IPS-18c (cell line): ENCODE data around the gene TUBA1A.
A peak's percentile ranks its signal among the peaks of the same experiment; 100 is the strongest.
"Not testable (repeated sequence)": the region's sequence is repeated elsewhere in the genome, so short reads cannot be mapped to it uniquely, and the experiment has no call there.

ENCODE experiments used
- H3K4me3 ChIP-seq: 2 replicates; pipeline ENCODE4 v1.7.0; 2013; ENCODE audit warnings: low read depth, mild to moderate bottlenecking, low read length, moderate library complexity; ENCODE audit not compliant: insufficient read depth
- H3K9me3 ChIP-seq: one replicate; pipeline ENCODE4 v1.6.1; 2013; ENCODE audit warnings: mild to moderate bottlenecking, low read length, moderate library complexity; ENCODE audit not compliant: control insufficient read depth, insufficient read depth

Gene TUBA1A

GRCh38 chr12:49188916-49189367, at the start of gene TUBA1A:
Gene TUBA1A, minus strand, starts transcription at chr12:49189080. Its CDS starts 101 bp downstream, at chr12:49188979.
- peak within 1 kb of the TSS; percentile 89 for H3K4me3 ChIP-seq
- peaks cover 2% of the 10 kb centered on the region for H3K9me3 ChIP-seq

- no peak overlapping the region for H3K4me3 ChIP-seq
Measured at GRCh38 chr12:49236423-49236822, 47.5 kb upstream of the TUBA1A start.

GRCh38 chr12:49233842-49234526, 45.1 kb upstream of the TUBA1A start:
- H3K9me3 ChIP-seq, result no peaks in the 10 kb centered on the region
- no peak overlapping the region for H3K4me3 ChIP-seq

More at GRCh38 chr12:49236423-49236822, 47.5 kb upstream of the TUBA1A start:
- H3K9me3 ChIP-seq, result no peaks in the 10 kb centered on the region

- Histone ChIP-seq H3K9me3 (no peaks in the 10 kb centered on the region), H3K4me3 (no peak overlapping the region)
Measured at GRCh38 chr12:49232940-49233841, 44.3 kb upstream of the TUBA1A start.

- H3K9me3 ChIP-seq, result no peaks in the 10 kb centered on the region
- no peak overlapping the region for H3K4me3 ChIP-seq
Measured at GRCh38 chr12:49231878-49232655, 43.2 kb upstream of the TUBA1A start.

- Histone ChIP-seq H3K4me3 (no peak overlapping the region), H3K9me3 (no peaks in the 10 kb centered on the region)
Measured at GRCh38 chr12:49230805-49231194, 41.9 kb upstream of the TUBA1A start.

- Histone ChIP-seq H3K9me3 (no peaks in the 10 kb centered on the region), H3K4me3 (no peak overlapping the region)
Measured at GRCh38 chr12:49230176-49230804, 41.4 kb upstream of the TUBA1A start.

- Histone ChIP-seq H3K4me3 (no peak overlapping the region), H3K9me3 (no peaks in the 10 kb centered on the region)
Measured at GRCh38 chr12:49228653-49229052, 39.8 kb upstream of the TUBA1A start.

- Histone ChIP-seq H3K9me3 (no peaks in the 10 kb centered on the region), H3K4me3 (no peak overlapping the region)
Measured at GRCh38 chr12:49227713-49228112, 38.8 kb upstream of the TUBA1A start.

- Histone ChIP-seq H3K4me3 (no peak overlapping the region), H3K9me3 (no peaks in the 10 kb centered on the region)
Measured at GRCh38 chr12:49225576-49226166, 36.8 kb upstream of the TUBA1A start.

- H3K4me3 ChIP-seq, result no peak overlapping the region
- no peaks in the 10 kb centered on the region for H3K9me3 ChIP-seq
Measured at GRCh38 chr12:49223590-49224369, 34.9 kb upstream of the TUBA1A start.

- Histone ChIP-seq H3K4me3 (no peak overlapping the region), H3K9me3 (no peaks in the 10 kb centered on the region)
Measured at GRCh38 chr12:49223122-49223521, 34.2 kb upstream of the TUBA1A start.

GRCh38 chr12:49220972-49221371, 32.1 kb upstream of the TUBA1A start:
- Histone ChIP-seq H3K4me3 (no peak overlapping the region), H3K9me3 (no peaks in the 10 kb centered on the region)

GRCh38 chr12:49219417-49220026, 30.6 kb upstream of the TUBA1A start:
- H3K9me3 ChIP-seq, result no peaks in the 10 kb centered on the region
- no peak overlapping the region for H3K4me3 ChIP-seq

- Histone ChIP-seq H3K9me3 (no peaks in the 10 kb centered on the region), H3K4me3 (no peak overlapping the region)
Measured at GRCh38 chr12:49212572-49212971, 23.7 kb upstream of the TUBA1A start.

- H3K9me3 ChIP-seq, H3K4me3 ChIP-seq: not testable (repeated sequence)
Measured at GRCh38 chr12:49210703-49211102, 21.8 kb upstream of the TUBA1A start.
